DOHH2 (cell line): ENCODE results near the gene BET1L.
"Not testable (repeated sequence)": the region's sequence is repeated elsewhere in the genome, so short reads cannot be mapped to it uniquely, and the experiment has no call there.

Source experiments
- H3F3A ChIP-seq: fragments of 200-600 bp; sonication (generic), shearing (Covaris generic); 2 replicates; pipeline ENCODE4 v1.6.0; 2016; ENCODE audit warnings: antibody characterized with exemption, mild to moderate bottlenecking; ENCODE audit not compliant: control insufficient read depth, insufficient read depth
- H3K27ac ChIP-seq: fragments of 200-600 bp; sonication (generic); 2 replicates; pipeline ENCODE4 v1.5.1; 2014; ENCODE audit warnings: low read depth, mild to moderate bottlenecking, low read length, moderate library complexity
- H3K27me3 ChIP-seq: fragments of 200-600 bp; sonication (generic); 2 replicates; pipeline ENCODE4 v1.6.1; 2014; ENCODE audit warnings: mild to moderate bottlenecking, low read length, mixed read lengths; ENCODE audit not compliant: control insufficient read depth
- H3K36me3 ChIP-seq: fragments of 200-600 bp; sonication (generic); 2 replicates; pipeline ENCODE4 v1.6.1; 2014; ENCODE audit warnings: mild to moderate bottlenecking, low read length, moderate library complexity, mixed read lengths; ENCODE audit not compliant: control insufficient read depth
- H3K4me1 ChIP-seq: fragments of 200-600 bp; sonication (generic); 2 replicates; pipeline ENCODE4 v1.6.1; 2014; ENCODE audit warnings: mild to moderate bottlenecking, low read length, mixed read lengths; ENCODE audit not compliant: control insufficient read depth
- H3K4me2 ChIP-seq: fragments of 200-600 bp; sonication (generic); 2 replicates; pipeline ENCODE4 v1.6.0; 2014; ENCODE audit warnings: mild to moderate bottlenecking, low read length, moderate library complexity
- H3K4me3 ChIP-seq: fragments of 200-600 bp; sonication (generic); 2 replicates; pipeline ENCODE4 v1.5.1; 2014; ENCODE audit warnings: mild to moderate bottlenecking, low read length, mixed read lengths
- H3K79me2 ChIP-seq: fragments of 200-600 bp; sonication (generic); 2 replicates; pipeline ENCODE4 v1.6.1; 2014; ENCODE audit warnings: mild to moderate bottlenecking, low read length, mixed read lengths; ENCODE audit not compliant: control insufficient read depth
- H3K9me2 ChIP-seq: fragments of 200-600 bp; sonication (generic); replicated peaks from 2 replicates; pipeline ENCODE4 v1.6.1; 2014; ENCODE audit warnings: mild to moderate bottlenecking, low read length, mixed read lengths; ENCODE audit not compliant: control insufficient read depth
- H3K9me3 ChIP-seq: fragments of 200-600 bp; sonication (generic); 2 replicates; pipeline ENCODE4 v1.6.1; 2014; ENCODE audit warnings: antibody characterized with exemption, low read length, mixed read lengths; ENCODE audit not compliant: control insufficient read depth, insufficient read depth
- H4K20me1 ChIP-seq: fragments of 200-600 bp; sonication (generic); 2 replicates; pipeline ENCODE4 v1.6.0; 2014; ENCODE audit warnings: low read depth, mild to moderate bottlenecking, antibody characterized with exemption, low read length, moderate library complexity; ENCODE audit not compliant: control insufficient read depth, insufficient read depth
- CTCF ChIP-seq: fragments of 200-600 bp; sonication (generic); IDR thresholded peaks from one replicate; pipeline ENCODE4 v1.5.1; 2014; ENCODE audit warnings: antibody characterized with exemption, mild to moderate bottlenecking, low read depth, low read length; ENCODE audit not compliant: poor library complexity, severe bottlenecking
- EZH2phosphoT487 ChIP-seq: fragments of 200-600 bp; sonication (generic); IDR thresholded peaks from 2 replicates; pipeline ENCODE4 v1.6.1; 2017; ENCODE audit warnings: borderline replicate concordance, mild to moderate bottlenecking, antibody characterized with exemption, low read length, moderate library complexity, mixed read lengths

Gene BET1L

GRCh38 chr11:198236-198806 is 8.9 kb downstream of the BET1L start:
- H3K27me3 ChIP-seq, result no peaks in the 10 kb centered on the region
- H3K9me3 ChIP-seq, result no peaks in the 10 kb centered on the region
- H3K4me3 ChIP-seq, result no peak overlapping the region
- TF ChIP-seq EZH2phosphoT487, result no peak
- TF ChIP-seq CTCF, result no peak
- H3K36me3 ChIP-seq, result 0 out of 2 replicates have a peak, but pooled peaks cover 1% of the 10 kb centered on the region
- no peaks in the 10 kb centered on the region for H4K20me1 ChIP-seq
- no peaks in the 10 kb centered on the region for H3K79me2 ChIP-seq
- no peaks in the 10 kb centered on the region for H3K9me2 ChIP-seq
- no peaks in the 10 kb centered on the region for H3K4me1 ChIP-seq
- no peaks in the 10 kb centered on the region for H3F3A ChIP-seq
- no peak overlapping the region for H3K4me2 ChIP-seq
- H3K27ac ChIP-seq, result no peak overlapping the region

GRCh38 chr11:197741-198235 is 9.4 kb downstream of the BET1L start:
- no peak overlapping the region for H3K27ac ChIP-seq
- no peaks in the 10 kb centered on the region for H4K20me1 ChIP-seq
- H3K36me3 ChIP-seq, result no peaks in the 10 kb centered on the region
- no peaks in the 10 kb centered on the region for H3K27me3 ChIP-seq
- no peaks in the 10 kb centered on the region for H3F3A ChIP-seq
- H3K4me2 ChIP-seq, result no peak overlapping the region
- no peaks in the 10 kb centered on the region for H3K9me3 ChIP-seq
- no peaks in the 10 kb centered on the region for H3K4me1 ChIP-seq
- H3K9me2 ChIP-seq, result no peaks in the 10 kb centered on the region
- TF ChIP-seq CTCF (no peak), EZH2phosphoT487 (no peak)
- H3K4me3 ChIP-seq, result no peak overlapping the region
- no peaks in the 10 kb centered on the region for H3K79me2 ChIP-seq

- Histone ChIP-seq H3K4me2 (no peak overlapping the region), H3K9me2 (no peaks in the 10 kb centered on the region), H3K36me3 (no peaks in the 10 kb centered on the region), H3K79me2 (no peaks in the 10 kb centered on the region), H3K27ac (no peak overlapping the region), H3F3A (no peaks in the 10 kb centered on the region), H4K20me1 (no peaks in the 10 kb centered on the region), H3K4me1 (no peaks in the 10 kb centered on the region), H3K27me3 (no peaks in the 10 kb centered on the region), H3K4me3 (no peak overlapping the region), H3K9me3 (no peaks in the 10 kb centered on the region)
- TF ChIP-seq EZH2phosphoT487 (no peak), CTCF (no peak)
Observed at GRCh38 chr11:196786-197731, 10.1 kb downstream of the BET1L start.

GRCh38 chr11:193481-193880 is 13.7 kb downstream of the BET1L start:
- not testable (repeated sequence) for H3K4me1 ChIP-seq, H3K27ac ChIP-seq, H4K20me1 ChIP-seq, H3K9me2 ChIP-seq, H3K36me3 ChIP-seq, H3K4me3 ChIP-seq, H3F3A ChIP-seq, H3K9me3 ChIP-seq, H3K4me2 ChIP-seq, H3K27me3 ChIP-seq, H3K79me2 ChIP-seq

GRCh38 chr11:192674-193128 is 14.5 kb downstream of the BET1L start, which contains the start of gene SCGB1C1:
SCGB1C1 (plus strand) TSS chr11:193078; CDS start chr11:193100, 22 bp downstream.
- not testable (repeated sequence) for H3K9me3 ChIP-seq, H3K27ac ChIP-seq, H3K79me2 ChIP-seq, H4K20me1 ChIP-seq, H3K4me2 ChIP-seq, H3F3A ChIP-seq, H3K9me2 ChIP-seq, H3K36me3 ChIP-seq, H3K4me1 ChIP-seq, H3K4me3 ChIP-seq, H3K27me3 ChIP-seq
